HepG2 (cell line): Measurements from ENCODE around the gene MIA3. TPM values are rescaled to one million over a fixed set of nuclear protein-coding genes. Genes with fewer than 3 reads are reported as not detected.
A peak's percentile ranks its signal among the peaks of the same experiment; 100 is the strongest.

ENCODE experiments used
- ASH2L ChIP-seq: fragments of 300-600, 200-600 bp; sonication (generic); IDR thresholded peaks from 2 replicates; pipeline ENCODE4 v1.7.0; 2017; ENCODE audit warnings: low read depth, mild to moderate bottlenecking, moderate library complexity, mixed read lengths, low read length; ENCODE audit not compliant: insufficient read length
- EHMT2 ChIP-seq: fragments of 200-600 bp; sonication (generic); IDR thresholded peaks from 2 replicates; pipeline ENCODE4 v1.7.0; 2017; ENCODE audit warnings: antibody characterized with exemption, low read depth, low read length, borderline replicate concordance
- GMEB2 ChIP-seq: IDR thresholded peaks from 2 replicates; pipeline ENCODE4 v1.6.1; 2016; ENCODE audit warnings: missing biosample characterization, missing genetic modification reagents, low read depth
- MAFF ChIP-seq: IDR thresholded peaks from 2 replicates; pipeline ENCODE4 v1.6.1; 2011; ENCODE audit warnings: low read depth, low read length, improper control_type of control experiment
- MED1 ChIP-seq: sonication (generic); formaldehyde crosslinking; IDR thresholded peaks from 2 replicates; pipeline ENCODE4 v1.4.0; 2020; ENCODE audit warnings: missing genetic modification reagents
- NAIF1 ChIP-seq: sonication (generic); formaldehyde crosslinking; IDR thresholded peaks from 2 replicates; pipeline ENCODE4 v1.5.0; 2020; ENCODE audit warnings: mild to moderate bottlenecking, missing genetic modification reagents, borderline replicate concordance
- PRDM10 ChIP-seq: sonication (generic); formaldehyde crosslinking; IDR thresholded peaks from 2 replicates; pipeline ENCODE4 v1.4.0; 2020; ENCODE audit warnings: low read depth, missing genetic modification reagents
- RBM22 ChIP-seq: fragments of 200-400 bp; formaldehyde crosslinking; optimal IDR thresholded peaks from 2 replicates; pipeline ENCODE3; 2017; ENCODE audit warnings: mild to moderate bottlenecking, low read length, moderate library complexity
- SATB2 ChIP-seq: sonication (generic); formaldehyde crosslinking; IDR thresholded peaks from 2 replicates; pipeline ENCODE4 v1.5.0; 2020; ENCODE audit warnings: missing genetic modification reagents
- SMAD3 ChIP-seq: sonication (generic); formaldehyde crosslinking; IDR thresholded peaks from 2 replicates; pipeline ENCODE4 v1.4.0; 2020; ENCODE audit warnings: missing genetic modification reagents
- SMAD9 ChIP-seq: sonication (generic); formaldehyde crosslinking; IDR thresholded peaks from 2 replicates; pipeline ENCODE4 v1.5.1; 2020; ENCODE audit warnings: mild to moderate bottlenecking, missing genetic modification reagents
- SYNCRIP ChIP-seq: fragments of 200-400 bp; formaldehyde crosslinking; IDR thresholded peaks from 2 replicates; pipeline ENCODE4 v1.6.1; 2018; ENCODE audit warnings: mild to moderate bottlenecking, low read depth, low read length; ENCODE audit not compliant: insufficient read depth
- TBX3 ChIP-seq: fragments of 450-650 bp; IDR thresholded peaks from 2 replicates; pipeline ENCODE4 v1.6.1; 2017; ENCODE audit warnings: antibody characterized with exemption, mild to moderate bottlenecking, inconsistent platforms, borderline replicate concordance
- ZNF513 ChIP-seq: sonication (generic); formaldehyde crosslinking; conservative IDR thresholded peaks from 2 replicates; pipeline ENCODE4 v1.5.0; 2020; ENCODE audit warnings: missing genetic modification reagents
- ZNF704 ChIP-seq: sonication (generic); formaldehyde crosslinking; IDR thresholded peaks from 2 replicates; pipeline ENCODE4 v1.8.1; 2023; ENCODE audit warnings: mild to moderate bottlenecking, inconsistent platforms, moderate library complexity, missing genetic modification reagents, borderline replicate concordance
- ZNF792 ChIP-seq: IDR thresholded peaks from 2 replicates; pipeline ENCODE4 v1.6.1; 2016
- polyA plus RNA-seq, 8 experiments: library from polyadenylated mRNA; depleted of rRNA in 3 of 8; stranded (reverse) in 7 of 8; unstranded in 1 of 8; fragments of >200 nt; fragmentation: Illumina TruSeq in 4 of 8; extraction: Trizol in 4 of 8; gene quantifications; 2 replicates each; pipeline versions ENCODE4 v1.2.1 to v1.2.3, GENCODE V29; 2011 to 2016; ENCODE audit warnings: low read depth in 4 of 8, missing spikeins in 1 of 8, mixed read lengths in 1 of 8; ENCODE audit not compliant: insufficient read depth in 1 of 8
- total RNA-seq, 5 experiments: library from RNA; depleted of rRNA; stranded (reverse); fragments of >200 nt; fragmentation: Illumina TruSeq; extraction: Trizol; gene quantifications; 2 replicates each; pipeline ENCODE4 v1.2.3, GENCODE V29; 2016; ENCODE audit warnings: low read depth in 1 of 5
- TF ChIP-seq, protein P1 (sequence below): sonication (generic); formaldehyde crosslinking; IDR thresholded peaks from 2 replicates; pipeline ENCODE4 v1.4.0; 2020; ENCODE audit warnings: missing genetic modification reagents

The MIA3 gene
- total and polyA plus RNA-seq, 2 of the 13 experiments (the other 11 are each of a cell fraction or from before 2014, with no cell fraction given), result 45.6 to 48.7 TPM

DNA sequence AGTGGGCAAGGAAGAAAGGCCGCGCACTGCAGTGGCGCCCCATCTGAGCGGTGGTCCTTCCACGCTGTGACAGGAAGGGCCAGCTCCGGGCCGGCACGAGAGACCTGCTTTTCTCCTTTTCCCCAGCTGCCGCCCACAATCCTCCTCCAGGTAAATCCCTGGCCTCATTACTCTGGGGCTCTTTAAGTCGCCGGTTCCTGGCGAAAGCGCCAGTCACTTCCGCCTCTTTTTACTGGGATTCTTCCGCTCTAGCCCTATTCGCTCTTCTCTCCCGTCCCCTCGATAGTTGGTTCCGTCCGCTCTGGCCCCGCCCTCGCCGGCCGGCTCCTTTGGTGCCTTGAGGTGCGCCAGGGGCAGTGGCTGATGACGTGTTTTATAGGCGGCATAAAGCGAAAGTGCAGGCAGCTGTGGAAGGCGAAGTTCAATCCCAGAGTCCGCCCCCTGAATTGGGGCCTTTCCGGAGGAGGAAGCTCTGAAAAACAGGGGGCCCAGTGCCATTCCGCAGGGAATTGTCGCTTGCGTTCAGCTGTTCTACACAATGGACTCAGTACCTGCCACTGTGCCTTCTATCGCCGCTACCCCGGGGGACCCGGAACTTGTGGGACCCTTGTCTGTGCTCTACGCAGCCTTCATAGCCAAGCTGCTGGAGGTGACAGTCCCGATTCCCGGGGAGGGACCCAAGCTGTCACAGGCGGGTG lies 26.2 kb downstream of the MIA3 start (continued):
- TF ChIP-seq, protein P1, sequence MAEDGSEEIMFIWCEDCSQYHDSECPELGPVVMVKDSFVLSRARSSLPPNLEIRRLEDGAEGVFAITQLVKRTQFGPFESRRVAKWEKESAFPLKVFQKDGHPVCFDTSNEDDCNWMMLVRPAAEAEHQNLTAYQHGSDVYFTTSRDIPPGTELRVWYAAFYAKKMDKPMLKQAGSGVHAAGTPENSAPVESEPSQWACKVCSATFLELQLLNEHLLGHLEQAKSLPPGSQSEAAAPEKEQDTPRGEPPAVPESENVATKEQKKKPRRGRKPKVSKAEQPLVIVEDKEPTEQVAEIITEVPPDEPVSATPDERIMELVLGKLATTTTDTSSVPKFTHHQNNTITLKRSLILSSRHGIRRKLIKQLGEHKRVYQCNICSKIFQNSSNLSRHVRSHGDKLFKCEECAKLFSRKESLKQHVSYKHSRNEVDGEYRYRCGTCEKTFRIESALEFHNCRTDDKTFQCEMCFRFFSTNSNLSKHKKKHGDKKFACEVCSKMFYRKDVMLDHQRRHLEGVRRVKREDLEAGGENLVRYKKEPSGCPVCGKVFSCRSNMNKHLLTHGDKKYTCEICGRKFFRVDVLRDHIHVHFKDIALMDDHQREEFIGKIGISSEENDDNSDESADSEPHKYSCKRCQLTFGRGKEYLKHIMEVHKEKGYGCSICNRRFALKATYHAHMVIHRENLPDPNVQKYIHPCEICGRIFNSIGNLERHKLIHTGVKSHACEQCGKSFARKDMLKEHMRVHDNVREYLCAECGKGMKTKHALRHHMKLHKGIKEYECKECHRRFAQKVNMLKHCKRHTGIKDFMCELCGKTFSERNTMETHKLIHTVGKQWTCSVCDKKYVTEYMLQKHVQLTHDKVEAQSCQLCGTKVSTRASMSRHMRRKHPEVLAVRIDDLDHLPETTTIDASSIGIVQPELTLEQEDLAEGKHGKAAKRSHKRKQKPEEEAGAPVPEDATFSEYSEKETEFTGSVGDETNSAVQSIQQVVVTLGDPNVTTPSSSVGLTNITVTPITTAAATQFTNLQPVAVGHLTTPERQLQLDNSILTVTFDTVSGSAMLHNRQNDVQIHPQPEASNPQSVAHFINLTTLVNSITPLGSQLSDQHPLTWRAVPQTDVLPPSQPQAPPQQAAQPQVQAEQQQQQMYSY (CRISPR knock-in tag), result peak; percentile 92
- TF ChIP-seq GMEB2 (CRISPR knock-in tag) (no peak), SMAD3 (CRISPR knock-in tag) (peak; percentile 55; the same call in 1 of the 2 replicates), ZNF704 (CRISPR knock-in tag) (peak; percentile 82; the same call in 1 of the 2 replicates), NAIF1 (CRISPR knock-in tag) (no peak; the same call in 1 of the 2 replicates), ASH2L (peak; percentile 91), SYNCRIP (no peak), EHMT2 (no peak), SATB2 (CRISPR knock-in tag) (no peak), MED1 (CRISPR knock-in tag) (peak; percentile 84), RBM22 (no peak), ZNF792 (CRISPR knock-in tag) (peak; percentile 56; the same call in 1 of the 2 replicates), TBX3 (no peak), SMAD9 (CRISPR knock-in tag) (no peak), PRDM10 (CRISPR knock-in tag) (peak; percentile 100), ZNF513 (no peak), MAFF (no peak)
